H1 (cell line): ENCODE measurements around the gene DIP2C. TPM values are rescaled to one million over a fixed set of nuclear protein-coding genes. Genes with fewer than 3 reads are reported as not detected.

Experiments
- FOSL1 ChIP-seq: IDR thresholded peaks from 2 replicates; pipeline ENCODE4 v1.6.1; 2011; ENCODE audit warnings: mild to moderate bottlenecking, low read depth, low read length, moderate library complexity; ENCODE audit not compliant: insufficient read depth
- MAX ChIP-seq: IDR thresholded peaks from 2 replicates; pipeline ENCODE4 v1.6.1; 2012; ENCODE audit warnings: inconsistent platforms
- NANOG ChIP-seq: IDR thresholded peaks from 2 replicates; pipeline ENCODE4 v1.6.1; 2011; ENCODE audit warnings: low read length, low read depth, mild to moderate bottlenecking, inconsistent platforms; ENCODE audit not compliant: insufficient read depth, poor library complexity, severe bottlenecking
- TAF1 ChIP-seq: IDR thresholded peaks from 2 replicates; pipeline ENCODE4 v1.6.1; 2011; ENCODE audit warnings: mild to moderate bottlenecking, low read depth, low read length
- TBP ChIP-seq: IDR thresholded peaks from 2 replicates; pipeline ENCODE4 v1.6.1; 2011; ENCODE audit warnings: low read depth, low read length, improper control_type of control experiment
- polyA plus RNA-seq, 7 experiments: library from polyadenylated mRNA; depleted of rRNA in 3 of 7; stranded (reverse) in 5 of 7; unstranded in 2 of 7; fragments of >200 nt in 5 of 7; fragments of 200-250 nt in 2 of 7; gene quantifications; 1 replicate in 5 of 7; 2 replicates in 1 of 7; 4 replicates in 1 of 7; pipeline versions ENCODE4 v1.2.1 to v1.2.3, GENCODE V29; 2011 to 2013; ENCODE audit warnings: missing spikeins in 2 of 7, mixed read lengths in 2 of 7
- total RNA-seq: library from RNA; stranded (reverse); fragmentation: NEBNext Ultra II Directional; extraction: Animal tissue kit (Norgen Biotek cat#: 25700); gene quantifications from 2 replicates; pipeline ENCODE4 v1.2.1, GENCODE V29; 2021

Gene DIP2C
- total and polyA plus RNA-seq, 2 of the 8 experiments (the other 6 are each of a cell fraction or from before 2014, with no cell fraction given): 3.8 to 9.3 TPM

- TF ChIP-seq MAX (no peak), TAF1 (no peak), NANOG (no peak), TBP (no peak), FOSL1 (no peak)
Measured at GRCh38 chr10:326894-327635, 362.4 kb downstream of the DIP2C start (continued).
